Hematopoietic multipotent progenitor cell treated with erythropoietin and hydrocortisone succinate and interleukin-3 and kit ligand, for 15 days (in vitro differentiated cells): ENCODE results near the gene NCKIPSD.
"Not testable (repeated sequence)": the region's sequence is repeated elsewhere in the genome, so short reads cannot be mapped to it uniquely, and the experiment has no call there.

Source experiments
- DNase-seq: peaks from one replicate; pipeline ENCODE4 v3.0.0-alpha.2; 2015; ENCODE audit warnings: low spot score

NCKIPSD gene

DNA sequence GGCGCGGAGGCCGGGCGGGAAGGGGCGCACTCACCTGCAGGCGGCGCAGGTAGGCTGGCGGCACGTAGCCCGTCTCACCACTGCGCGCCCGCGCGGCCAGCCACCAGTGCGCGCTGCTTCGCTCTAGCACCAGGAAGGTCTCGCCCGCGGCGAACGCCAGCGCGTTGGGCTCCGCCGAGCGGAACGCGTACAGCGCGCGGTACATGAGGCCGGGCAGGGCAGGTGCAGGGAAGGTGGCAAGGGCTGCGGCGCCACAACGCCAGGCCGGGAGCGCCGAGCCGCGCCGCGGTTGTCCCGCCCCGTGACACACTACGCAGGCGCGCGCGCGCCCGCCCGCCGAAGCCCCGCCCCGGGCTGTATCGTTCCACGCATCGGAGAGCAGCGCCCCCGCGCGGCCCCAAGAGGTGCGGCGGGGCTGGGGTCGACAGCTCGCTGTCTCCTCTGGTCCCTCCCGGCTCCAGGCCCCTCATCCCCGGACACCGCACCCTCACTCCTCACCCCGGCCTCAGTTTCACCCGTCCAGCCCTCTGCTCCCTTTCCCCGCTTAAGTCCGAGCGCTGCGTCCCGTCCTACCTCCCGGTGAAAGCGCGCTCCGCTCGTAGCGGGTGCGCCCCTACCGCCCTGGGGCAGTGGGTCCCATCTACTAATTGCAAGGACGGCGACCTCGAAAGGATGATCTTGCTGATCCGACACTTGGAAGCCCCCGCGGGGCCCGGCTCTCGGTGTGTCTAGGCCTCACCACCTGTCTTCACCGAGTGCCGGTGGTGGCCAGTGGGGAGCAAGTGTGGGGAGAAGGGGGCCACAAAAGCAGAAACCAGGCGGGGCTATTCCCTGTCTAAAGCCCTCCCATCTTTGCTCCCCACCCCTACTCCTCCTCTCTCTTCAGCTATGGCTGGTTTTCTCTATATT lies at the start of gene NCKIPSD:
Gene NCKIPSD (minus strand): TSS at position 313 of the 909 bp plus-strand sequence. CDS start 108 bp downstream, at position 205.
- peak; percentile 89 for DNase-seq

DNA sequence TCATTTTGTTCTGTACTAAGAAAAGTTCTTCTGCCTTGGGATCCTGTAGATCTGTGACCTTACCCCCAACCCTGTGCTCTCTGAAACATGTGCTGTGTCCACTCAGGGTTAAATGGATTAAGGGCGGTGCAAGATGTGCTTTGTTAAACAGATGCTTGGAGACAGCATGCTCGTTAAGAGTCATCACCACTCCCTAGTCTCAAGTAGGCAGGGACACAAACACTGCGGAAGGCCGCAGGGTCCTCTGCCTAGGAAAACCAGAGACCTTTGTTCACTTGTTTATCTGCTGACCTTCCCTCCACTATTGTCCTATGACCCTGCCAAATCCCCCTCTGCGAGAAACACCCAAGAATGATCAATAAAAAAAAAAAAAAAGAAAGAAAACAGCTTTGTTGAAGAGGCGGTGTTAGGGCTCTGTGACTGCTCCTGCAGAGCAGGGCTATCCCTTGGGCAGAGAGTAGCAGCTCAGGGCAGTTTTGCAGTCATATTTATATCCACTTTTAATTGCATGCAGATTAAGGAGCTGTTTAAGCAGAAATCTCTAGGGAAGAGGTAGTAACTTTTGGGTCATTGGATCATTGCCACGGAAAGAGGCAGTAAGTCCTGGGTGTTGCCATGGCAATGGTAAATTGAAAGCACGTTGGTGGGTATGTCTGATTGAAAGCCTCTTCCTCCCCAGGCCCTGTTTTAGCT lies 49.5 kb upstream of the NCKIPSD start:
- not testable (repeated sequence) for DNase-seq

DNA sequence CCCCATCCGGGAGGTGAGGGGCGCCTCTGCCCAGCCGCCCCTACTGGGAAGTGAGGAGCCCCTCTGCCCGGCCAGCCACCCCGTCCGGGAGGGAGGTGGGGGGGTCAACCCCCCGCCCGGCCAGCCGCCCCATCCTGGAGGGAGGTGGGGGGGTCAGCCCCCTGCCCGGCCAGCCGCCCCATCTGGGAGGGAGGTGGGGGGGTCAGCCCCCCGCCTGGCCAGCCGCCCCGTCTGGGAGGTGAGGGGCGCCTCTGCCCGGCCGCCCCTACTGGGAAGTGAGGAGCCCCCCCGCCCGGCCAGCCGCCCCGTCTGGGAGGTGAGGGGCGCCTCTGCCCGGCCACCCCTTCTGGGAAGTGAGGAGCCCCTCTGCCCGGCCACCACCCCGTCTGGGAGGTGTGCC lies 48.8 kb upstream of the NCKIPSD start:
- not testable (repeated sequence) for DNase-seq

GRCh38 chr3:48733752-48734518 lies 48.2 kb upstream of the NCKIPSD start:
- not testable (repeated sequence) for DNase-seq

DNA sequence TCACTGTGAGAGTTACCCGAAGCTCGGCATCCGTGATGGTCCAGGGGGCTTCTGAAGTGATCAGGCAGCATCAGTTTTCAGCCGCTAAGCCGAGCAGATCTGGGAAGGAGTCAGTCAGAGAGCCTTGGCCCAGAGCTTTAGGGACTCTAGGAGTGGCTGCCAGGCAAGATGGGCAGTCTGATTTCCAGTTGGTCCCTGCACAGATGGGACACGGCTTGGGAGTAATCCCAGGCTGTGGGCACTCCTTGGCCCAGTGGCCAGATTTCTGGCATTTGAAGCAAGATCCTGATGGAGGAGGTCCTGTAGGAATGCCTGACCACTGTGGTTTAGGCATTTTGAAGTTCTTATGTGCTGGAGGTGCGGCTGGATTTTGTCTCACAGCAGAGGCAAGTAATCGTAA lies 41.8 kb upstream of the NCKIPSD start:
- DNase-seq: no peak

- not testable (repeated sequence) for DNase-seq
These were observed 39.6 kb upstream of the NCKIPSD start for GRCh38 chr3:48725185-48725855.

DNA sequence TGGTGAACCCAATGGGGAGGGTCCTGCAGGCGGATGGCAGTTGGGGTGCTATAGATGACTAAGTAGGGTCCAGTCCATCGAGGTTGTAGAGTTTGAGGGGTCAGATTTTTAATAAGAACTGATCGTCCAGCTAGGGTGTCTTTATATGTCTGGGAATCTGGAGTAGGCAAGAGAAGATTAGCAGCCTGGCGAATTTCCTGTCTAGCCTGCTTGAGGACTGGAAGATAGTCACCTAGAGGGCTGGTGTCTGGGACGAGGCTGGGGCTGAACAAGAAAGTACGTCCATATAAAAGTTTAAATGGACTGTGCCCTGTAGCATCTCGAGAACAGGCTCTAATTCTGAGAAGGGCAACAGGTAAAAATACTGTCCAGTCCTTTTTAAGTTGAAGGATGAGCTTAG lies 38.0 kb upstream of the NCKIPSD start:
- no peak for DNase-seq

DNA sequence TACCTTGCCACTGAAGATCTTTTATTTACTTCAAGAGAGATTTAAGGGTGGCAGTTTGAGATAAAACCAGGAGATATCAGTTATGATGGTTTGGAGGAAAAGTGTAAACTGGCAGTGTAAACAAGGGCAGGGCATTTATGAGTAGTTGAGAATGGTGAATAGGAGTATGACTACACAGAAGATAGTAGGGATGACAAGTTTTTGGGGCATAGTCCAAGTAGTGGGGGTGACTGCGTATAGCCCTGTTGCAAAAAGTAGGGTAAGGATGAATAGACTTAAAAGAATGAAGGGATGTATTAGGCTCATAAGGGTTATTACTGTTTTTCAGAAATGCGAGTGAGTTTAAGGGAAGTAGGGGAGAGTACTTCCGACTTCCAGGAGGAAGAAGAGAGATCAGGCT lies 37.6 kb upstream of the NCKIPSD start:
- not testable (repeated sequence) for DNase-seq

DNA sequence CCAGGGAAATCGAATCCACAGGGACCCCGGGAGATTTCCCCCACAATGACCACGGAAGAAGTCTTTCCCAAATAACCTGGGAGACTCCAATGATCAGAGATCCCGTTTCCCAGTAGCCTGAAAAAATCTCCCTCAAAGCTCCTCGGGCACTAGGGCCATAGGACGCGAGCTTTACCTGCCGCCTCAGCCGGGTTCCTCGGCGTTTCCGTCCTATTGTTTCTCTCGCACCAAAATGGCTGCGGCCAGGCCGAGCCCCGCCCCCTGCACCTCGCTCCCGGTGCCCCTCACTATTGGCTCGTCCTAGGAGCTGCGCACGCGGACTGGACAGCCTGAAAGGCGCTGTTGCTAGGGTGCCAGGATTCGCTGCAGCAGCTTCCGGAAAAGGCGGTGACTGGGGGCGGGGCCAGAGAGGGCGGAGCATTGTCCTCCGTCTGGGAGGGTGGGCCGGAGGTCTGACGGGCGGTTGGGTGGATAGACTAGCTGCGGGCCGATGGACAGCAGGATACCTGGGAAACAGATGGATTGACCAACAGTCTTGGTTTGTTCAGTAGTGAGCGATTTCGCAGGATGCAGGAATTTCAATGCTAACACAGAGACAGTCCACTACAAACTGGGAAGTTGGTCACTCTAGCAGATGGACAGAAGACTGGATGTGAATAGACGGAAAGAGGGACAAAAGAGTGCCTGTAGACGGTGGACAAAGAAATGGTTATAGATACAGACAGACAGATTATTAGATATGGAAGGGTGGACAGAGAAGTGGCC lies 31.4 kb upstream of the NCKIPSD start, which contains the start of gene IP6K2:
Gene IP6K2 (minus strand): TSS at position 240 of the 765 bp plus-strand sequence. CDS start 21,930 bp downstream, outside the sequence.
- DNase-seq: peak; percentile 97

DNA sequence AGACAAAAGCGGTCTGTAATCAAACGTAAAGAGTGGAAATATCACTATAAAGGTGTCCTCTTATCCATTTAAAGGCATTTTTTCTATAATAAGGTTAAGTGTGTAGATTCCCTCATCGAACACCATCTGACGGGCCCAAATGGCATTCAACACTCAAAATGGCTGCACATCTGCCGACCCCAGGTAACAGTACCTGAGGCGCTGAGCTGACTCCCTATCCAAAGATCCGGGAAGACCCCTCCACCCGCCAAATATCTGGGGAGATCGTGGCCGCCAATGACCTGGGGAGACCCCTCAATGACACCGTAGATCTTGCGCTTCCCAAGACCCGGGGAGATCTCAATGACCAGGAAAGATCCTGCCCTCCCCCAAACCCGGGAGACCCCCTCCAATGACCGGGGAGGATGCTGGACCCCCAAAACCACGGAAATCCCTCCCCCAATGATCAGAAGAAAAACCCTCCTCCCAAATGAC lies 30.8 kb upstream of the NCKIPSD start:
- peak; percentile 24 for DNase-seq

- DNase-seq: no peak
These were observed 29.6 kb upstream of the NCKIPSD start for GRCh38 chr3:48715174-48715800.

DNA sequence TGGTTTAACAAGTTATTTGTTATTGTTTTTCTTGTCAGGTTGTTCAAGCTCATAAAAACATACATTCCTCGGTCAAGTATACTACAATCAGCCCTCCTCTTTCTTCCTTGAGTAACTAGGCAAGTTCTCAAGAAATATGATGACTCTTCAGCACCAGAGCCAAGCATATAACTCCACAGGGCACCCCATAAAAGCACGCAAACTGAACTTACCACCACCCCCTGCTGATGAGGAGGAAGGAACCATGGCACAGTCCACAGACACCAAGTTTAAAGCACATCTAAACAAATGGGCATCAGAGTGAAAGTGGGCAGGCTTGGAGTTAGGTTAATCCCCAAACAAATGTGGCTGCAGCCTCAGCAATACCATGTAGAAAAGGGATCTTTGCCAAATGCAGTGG lies 26.0 kb upstream of the NCKIPSD start:
- DNase-seq: no peak

- DNase-seq: no peak
These were observed 23.3 kb upstream of the NCKIPSD start for GRCh38 chr3:48709051-48709461.

GRCh38 chr3:48708481-48708889 lies 22.8 kb upstream of the NCKIPSD start:
- no peak for DNase-seq

- no peak for DNase-seq
These were observed 21.4 kb upstream of the NCKIPSD start for GRCh38 chr3:48707157-48707556.

DNA sequence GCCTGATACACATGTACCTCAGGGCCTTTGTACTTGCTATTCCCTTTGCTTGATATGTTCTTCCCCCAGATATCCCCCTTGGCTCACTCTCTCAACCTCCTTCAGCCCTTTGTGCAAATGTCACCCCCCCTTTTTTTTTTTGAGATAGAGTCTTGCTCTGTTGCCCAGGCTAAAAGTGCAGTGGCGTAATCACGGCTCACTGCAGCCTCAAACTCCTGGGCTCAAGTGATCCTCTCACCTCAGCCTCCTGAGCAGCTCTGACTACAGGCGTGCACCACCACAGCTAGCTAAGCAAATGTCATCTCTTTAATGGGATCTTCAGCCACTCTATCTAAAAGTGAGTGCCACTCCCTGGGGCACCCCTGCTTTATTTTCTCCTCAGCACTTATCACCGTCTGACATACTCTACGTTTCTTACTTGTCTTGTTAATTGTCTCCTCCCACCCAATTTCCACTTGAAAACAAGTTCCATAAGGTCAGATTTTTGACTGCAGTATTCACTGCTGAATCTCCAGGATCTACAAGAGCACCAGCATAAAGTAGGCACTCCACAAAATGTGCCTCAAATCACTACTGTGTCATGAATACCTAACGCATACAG lies 16.7 kb upstream of the NCKIPSD start:
- no peak for DNase-seq

DNA sequence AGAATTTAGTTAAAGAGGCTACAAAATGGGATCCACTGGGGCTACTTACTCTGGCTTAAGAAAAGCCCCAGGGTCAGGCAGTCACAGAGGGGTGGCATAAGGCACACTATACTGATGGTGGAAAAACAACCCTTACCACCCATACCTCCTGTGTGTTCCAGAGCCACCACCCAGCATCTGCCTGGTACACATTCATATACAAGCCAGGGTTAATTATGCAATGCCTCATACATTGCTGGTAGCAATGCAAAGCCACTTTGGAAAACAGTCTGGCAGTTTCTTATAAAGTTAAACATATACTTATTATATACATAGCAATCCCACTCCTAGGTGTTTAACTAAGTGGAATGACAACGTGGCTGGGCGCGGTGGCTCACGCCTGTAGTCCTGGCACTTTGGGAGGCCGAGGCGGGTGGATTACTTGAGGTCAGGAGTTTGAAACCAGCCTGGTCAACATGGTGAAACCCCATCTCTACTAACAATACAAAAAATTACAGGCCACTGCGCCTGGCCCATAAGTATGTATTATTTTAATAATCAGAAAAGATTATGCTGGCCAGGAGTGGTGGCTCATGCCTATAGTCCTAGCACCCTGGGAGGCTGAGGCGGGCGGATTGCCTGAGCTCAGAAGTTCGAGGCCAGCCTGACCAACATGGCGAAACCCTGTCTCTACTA lies 15.2 kb upstream of the NCKIPSD start:
- no peak for DNase-seq

GRCh38 chr3:48698891-48699290 lies 13.2 kb upstream of the NCKIPSD start:
- no peak for DNase-seq

GRCh38 chr3:48697952-48698351 lies 12.2 kb upstream of the NCKIPSD start:
- no peak for DNase-seq
